Neutrophil (primary cell): ENCODE results near the gene CPN1.
"Not testable (repeated sequence)": the region's sequence is repeated elsewhere in the genome, so short reads cannot be mapped to it uniquely, and the experiment has no call there.

Experiments
- H3K27ac ChIP-seq: fragments of 200-600 bp; sonication (generic); 2 replicates; pipeline ENCODE4 v1.5.1; 2016; ENCODE audit warnings: mild to moderate bottlenecking, moderate library complexity
- H3K27me3 ChIP-seq: fragments of 200-600 bp; sonication (generic); 2 replicates; pipeline ENCODE4 v1.6.0; 2016; ENCODE audit warnings: mild to moderate bottlenecking
- H3K36me3 ChIP-seq: fragments of 200-600 bp; sonication (generic); 2 replicates; pipeline ENCODE4 v1.5.1; 2017
- H3K4me1 ChIP-seq, 2 experiments: fragments of 200-600 bp in 1 of 2; sonication (generic) in 1 of 2; 1 replicate in 1 of 2; 2 replicates in 1 of 2; pipeline versions ENCODE4 v1.5.1 to v1.6.1; 2013 to 2016; ENCODE audit warnings: low read depth in 1 of 2, low read length in 1 of 2, mild to moderate bottlenecking in 1 of 2, moderate library complexity in 1 of 2; ENCODE audit not compliant: control insufficient read depth in 1 of 2, insufficient read depth in 1 of 2
- H3K4me3 ChIP-seq, 2 experiments: fragments of 200-600 bp in 1 of 2; sonication (generic) in 1 of 2; 1 replicate in 1 of 2; 2 replicates in 1 of 2; pipeline ENCODE4 v1.5.1; 2013 to 2016; ENCODE audit warnings: low read depth in 1 of 2, low read length in 1 of 2, mild to moderate bottlenecking in 1 of 2, moderate library complexity in 1 of 2
- H3K9me3 ChIP-seq: fragments of 200-600 bp; sonication (generic); 2 replicates; pipeline ENCODE4 v1.5.1; 2016
- TF ChIP-seq, protein P1 (sequence below): fragments of 200-600 bp; sonication (generic); IDR thresholded peaks from 2 replicates; pipeline ENCODE4 v1.5.1; 2016; ENCODE audit warnings: antibody characterized with exemption

Gene CPN1

DNA sequence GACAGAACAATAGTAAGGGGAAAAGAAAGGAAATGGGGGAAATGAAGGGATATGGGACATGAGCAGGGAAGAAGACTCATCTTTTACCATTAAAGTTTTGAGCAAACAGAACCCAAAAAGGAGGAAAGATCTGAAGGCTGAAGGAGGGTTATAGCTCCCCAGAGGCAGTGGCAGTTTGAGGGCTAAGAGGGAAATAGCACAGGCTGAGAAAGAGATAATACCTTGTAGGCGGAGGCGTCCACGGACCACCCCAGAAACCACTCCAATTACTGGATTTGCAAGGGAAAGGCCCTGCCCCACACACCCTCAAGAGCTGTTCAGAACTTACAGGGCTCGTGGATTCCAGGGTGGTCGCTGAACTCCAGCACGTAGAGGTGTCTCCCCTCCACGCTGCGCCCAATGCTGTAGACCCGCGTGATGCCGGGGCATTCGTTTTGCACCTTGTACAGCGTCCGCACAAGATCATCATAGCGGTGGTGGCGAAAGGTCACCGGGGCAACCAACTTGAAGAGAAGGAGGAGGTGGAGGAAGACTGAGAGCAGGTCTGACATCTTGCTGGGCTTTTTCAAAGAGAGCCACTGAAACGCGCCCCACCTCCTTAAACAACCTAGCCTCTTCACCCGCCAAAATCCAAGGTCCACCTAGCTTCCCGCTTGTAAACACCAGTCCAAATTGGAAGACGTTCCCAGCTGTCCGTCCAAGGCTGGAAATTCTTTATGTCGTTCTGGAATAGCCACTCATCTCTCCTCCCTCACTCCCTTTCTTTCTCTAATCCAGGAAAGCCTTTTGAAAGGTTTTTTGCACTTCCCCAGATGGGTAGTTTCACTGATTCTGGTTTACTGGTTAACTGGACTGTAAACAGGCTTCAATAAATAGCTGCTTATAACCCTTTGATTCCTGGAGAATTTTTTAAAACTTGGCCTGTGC lies at the start of gene CPN1:
TSS of gene CPN1 (minus strand) at position 795 of the 927 bp plus-strand sequence. CDS start at position 551, 244 bp downstream.
- no peak within 1 kb of the TSS for H3K4me3 ChIP-seq
- H3K27me3 ChIP-seq = peaks cover 44% of the 10 kb centered on the region
- no peaks in the 10 kb centered on the region for H3K9me3 ChIP-seq
- H3K4me1 ChIP-seq = no peaks in the 10 kb centered on the region
- no peak within 1 kb of the TSS for H3K27ac ChIP-seq
- H3K36me3 ChIP-seq = no peaks in the 10 kb centered on the region
- TF ChIP-seq, protein P1, sequence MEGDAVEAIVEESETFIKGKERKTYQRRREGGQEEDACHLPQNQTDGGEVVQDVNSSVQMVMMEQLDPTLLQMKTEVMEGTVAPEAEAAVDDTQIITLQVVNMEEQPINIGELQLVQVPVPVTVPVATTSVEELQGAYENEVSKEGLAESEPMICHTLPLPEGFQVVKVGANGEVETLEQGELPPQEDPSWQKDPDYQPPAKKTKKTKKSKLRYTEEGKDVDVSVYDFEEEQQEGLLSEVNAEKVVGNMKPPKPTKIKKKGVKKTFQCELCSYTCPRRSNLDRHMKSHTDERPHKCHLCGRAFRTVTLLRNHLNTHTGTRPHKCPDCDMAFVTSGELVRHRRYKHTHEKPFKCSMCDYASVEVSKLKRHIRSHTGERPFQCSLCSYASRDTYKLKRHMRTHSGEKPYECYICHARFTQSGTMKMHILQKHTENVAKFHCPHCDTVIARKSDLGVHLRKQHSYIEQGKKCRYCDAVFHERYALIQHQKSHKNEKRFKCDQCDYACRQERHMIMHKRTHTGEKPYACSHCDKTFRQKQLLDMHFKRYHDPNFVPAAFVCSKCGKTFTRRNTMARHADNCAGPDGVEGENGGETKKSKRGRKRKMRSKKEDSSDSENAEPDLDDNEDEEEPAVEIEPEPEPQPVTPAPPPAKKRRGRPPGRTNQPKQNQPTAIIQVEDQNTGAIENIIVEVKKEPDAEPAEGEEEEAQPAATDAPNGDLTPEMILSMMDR = no peak

DNA sequence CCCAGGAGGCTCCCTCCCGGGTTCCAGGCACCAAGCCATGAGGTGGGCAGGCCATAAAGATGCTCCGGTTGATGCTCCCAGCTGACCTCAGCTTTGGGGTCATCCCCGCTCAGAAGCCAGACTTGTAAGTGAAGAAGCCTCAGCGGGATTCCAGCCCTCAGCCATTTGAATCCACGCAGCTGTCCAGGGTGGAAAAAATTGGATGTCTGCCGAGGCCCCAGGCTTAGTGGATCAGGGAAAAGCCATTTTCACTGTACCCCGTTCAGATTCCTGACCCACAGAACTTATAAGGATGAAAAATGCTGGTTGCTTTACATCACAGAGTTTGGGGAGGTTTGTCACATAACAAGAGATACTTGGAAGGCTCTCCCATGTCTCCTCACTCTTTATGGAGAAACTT lies 49.2 kb upstream of the CPN1 start:
- H3K27ac ChIP-seq = no peak overlapping the region
- TF ChIP-seq, protein P1 = no peak
- H3K4me3 ChIP-seq = no peak overlapping the region
- H3K9me3 ChIP-seq = no peaks in the 10 kb centered on the region
- H3K36me3 ChIP-seq = no peaks in the 10 kb centered on the region
- peaks cover 14% of the 10 kb centered on the region for H3K27me3 ChIP-seq
- H3K4me1 ChIP-seq = no peaks in the 10 kb centered on the region

DNA sequence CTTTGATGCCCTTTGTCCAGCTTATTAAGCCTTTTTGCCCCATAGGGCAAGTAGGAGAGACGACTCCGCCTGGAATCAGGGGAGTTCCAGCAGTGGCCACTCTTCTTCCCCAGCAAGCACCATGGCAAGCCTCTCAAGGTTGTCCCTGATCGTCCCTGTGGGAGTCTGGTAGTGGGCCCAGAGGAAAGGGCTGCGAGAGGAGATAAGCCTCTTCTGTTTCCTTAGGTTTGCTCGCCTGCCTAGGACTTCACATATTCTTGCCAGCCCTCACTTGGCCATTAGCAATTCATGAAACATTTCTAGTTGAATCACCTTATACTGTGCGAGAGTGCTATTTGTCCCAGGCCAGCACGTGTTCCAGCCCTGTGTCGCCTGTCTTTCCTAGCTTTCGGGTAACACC lies 47.8 kb upstream of the CPN1 start:
- Histone ChIP-seq H3K4me3 (no peak overlapping the region), H3K4me1 (no peaks in the 10 kb centered on the region), H3K36me3 (no peaks in the 10 kb centered on the region), H3K27ac (no peak overlapping the region), H3K27me3 (peaks cover 9% of the 10 kb centered on the region), H3K9me3 (no peaks in the 10 kb centered on the region)
- TF ChIP-seq, protein P1 = no peak

- TF ChIP-seq, protein P1 = no peak
- Histone ChIP-seq H3K27ac (no peak overlapping the region), H3K4me3 (no peak overlapping the region), H3K9me3 (no peaks in the 10 kb centered on the region), H3K4me1 (no peaks in the 10 kb centered on the region), H3K27me3 (peaks cover 9% of the 10 kb centered on the region), H3K36me3 (no peaks in the 10 kb centered on the region)
These were observed 47.3 kb upstream of the CPN1 start for GRCh38 chr10:100128951-100129350.

DNA sequence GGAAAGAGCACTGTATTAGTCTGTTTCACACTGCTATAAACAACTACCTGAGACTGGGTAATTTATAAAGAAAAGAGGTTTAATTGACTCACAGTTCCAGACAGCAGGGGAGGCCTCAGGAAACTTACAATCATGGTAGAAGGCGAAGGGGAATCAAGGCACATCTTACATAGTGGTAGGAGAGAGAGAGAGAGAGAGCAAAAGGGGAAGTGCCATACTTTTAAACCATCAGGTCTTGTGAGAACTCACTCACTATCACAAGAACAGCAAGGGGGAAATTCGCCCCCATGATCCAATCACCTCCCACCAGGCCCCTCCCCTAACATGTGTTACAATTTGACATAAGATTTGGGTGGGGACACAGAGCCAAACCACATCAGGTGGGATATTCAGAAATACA lies 43.7 kb upstream of the CPN1 start:
- H3K27ac ChIP-seq, H3K4me1 ChIP-seq, H3K27me3 ChIP-seq, H3K9me3 ChIP-seq, H3K36me3 ChIP-seq, H3K4me3 ChIP-seq: not testable (repeated sequence)

- Histone ChIP-seq H3K4me1 (no peaks in the 10 kb centered on the region), H3K4me3 (no peak overlapping the region), H3K9me3 (no peaks in the 10 kb centered on the region)
These were observed 42.4 kb upstream of the CPN1 start for GRCh38 chr10:100124097-100124496.

More at GRCh38 chr10:100124097-100124496, 42.4 kb upstream of the CPN1 start:
- Histone ChIP-seq H3K27me3 (no peaks in the 10 kb centered on the region), H3K27ac (no peak overlapping the region), H3K36me3 (no peaks in the 10 kb centered on the region)
- TF ChIP-seq, protein P1 = no peak
